GM18502 (cell line): ENCODE data around the gene RHEX.

Source experiments
- ATAC-seq: cut with Tn5 transposase; IDR thresholded peaks from one replicate; pipeline ENCODE4 v1.9.1; 2021; ENCODE audit warnings: mild to moderate bottlenecking; ENCODE audit not compliant: unreplicated experiment, poor library complexity

RHEX gene

DNA sequence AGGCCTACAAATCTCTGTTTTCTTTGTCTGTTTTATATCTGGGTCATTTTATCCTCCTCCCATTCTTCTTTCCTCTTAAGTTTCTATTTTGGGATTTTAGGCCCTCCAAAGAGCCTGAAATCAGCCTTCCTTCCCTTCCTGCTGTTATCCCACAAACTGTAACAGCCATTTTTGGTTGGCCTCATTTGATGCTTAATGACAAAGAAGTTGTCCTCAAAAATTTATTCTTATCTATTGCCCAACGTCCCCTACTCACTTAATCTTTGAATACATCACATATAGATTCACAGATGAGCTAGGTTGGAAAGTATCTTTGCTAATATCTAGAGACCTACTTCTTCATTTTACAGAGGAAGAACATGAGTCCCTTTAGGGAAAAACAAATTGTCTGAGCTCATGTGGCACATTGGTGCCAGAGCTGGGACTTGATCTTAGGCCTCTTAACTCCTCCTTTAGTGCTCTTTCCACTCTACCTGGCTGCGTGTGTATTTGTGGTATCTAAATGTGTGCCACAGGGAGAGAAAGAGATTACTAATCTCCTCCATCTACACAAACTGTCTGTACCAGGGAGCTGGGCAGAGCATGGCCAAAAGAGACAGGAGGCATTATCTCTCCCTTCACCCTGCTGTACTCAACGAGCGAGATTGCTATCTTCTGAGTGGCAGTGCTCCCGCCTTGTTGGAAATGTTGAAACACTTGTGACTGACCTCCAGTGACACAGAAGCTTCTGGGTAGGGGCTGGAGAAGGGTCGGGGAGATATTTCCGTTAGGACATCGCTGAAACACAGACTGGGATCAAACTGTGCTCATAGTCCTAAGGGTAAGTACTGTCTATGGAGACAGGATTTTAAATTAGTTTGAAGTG lies 30.1 kb downstream of the RHEX start:
- no peak for ATAC-seq

DNA sequence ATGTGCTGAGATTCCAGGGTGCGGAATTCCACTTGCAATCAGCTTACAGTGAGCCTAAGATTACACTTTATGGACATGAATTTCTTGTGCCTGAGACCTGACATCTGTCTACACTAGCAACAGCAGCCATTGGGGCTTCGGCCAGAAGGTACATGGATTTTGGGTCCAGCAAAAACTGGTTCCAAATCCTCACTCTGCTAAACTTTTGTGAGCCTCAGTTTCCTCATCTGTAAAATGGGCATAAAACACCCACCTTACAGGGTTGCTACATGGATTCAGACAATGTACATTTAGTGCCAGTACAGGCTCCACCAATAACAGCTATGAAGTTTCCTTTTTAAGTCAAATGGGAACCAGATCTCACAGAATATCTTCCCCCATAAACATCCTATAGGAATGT lies 30.8 kb downstream of the RHEX start:
- ATAC-seq = no peak

DNA sequence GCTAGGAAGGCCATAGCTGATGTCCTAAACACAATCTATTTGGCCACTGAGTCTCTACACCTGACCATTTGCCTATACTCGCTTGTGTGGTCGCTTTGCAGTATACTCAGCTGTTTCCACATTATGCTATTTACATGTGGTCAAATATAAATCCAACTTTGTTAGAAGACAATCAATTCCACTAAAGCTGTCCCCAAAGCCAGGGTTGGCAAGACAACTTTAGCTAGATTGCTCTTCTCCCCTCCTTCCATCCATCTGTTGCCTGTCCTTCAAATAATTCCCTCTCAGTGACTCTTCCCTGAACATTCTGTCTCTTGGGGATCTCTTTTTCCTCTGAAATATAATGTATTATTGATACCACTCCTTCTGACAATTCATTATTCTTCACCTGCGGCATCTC lies 34.1 kb downstream of the RHEX start:
- ATAC-seq = no peak

DNA sequence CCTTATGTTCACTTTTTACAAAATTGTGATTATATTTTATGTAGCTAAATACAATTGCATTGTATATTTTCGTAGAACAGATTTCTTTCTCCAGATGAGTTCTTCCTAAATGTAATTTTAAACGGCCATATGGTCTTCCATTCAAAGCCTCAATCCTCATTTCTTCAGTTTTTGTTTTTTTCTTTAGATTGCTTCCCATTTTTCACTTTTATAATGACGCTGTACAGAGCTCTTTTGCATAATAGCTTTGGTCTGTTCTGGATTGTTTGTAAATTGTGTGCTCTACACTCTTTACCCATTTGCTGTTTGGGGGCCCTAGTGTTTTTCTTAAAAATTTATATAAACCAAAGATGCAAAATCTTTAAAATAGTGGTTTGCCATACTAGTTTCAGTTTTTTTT lies 36.4 kb downstream of the RHEX start:
- ATAC-seq = no peak

DNA sequence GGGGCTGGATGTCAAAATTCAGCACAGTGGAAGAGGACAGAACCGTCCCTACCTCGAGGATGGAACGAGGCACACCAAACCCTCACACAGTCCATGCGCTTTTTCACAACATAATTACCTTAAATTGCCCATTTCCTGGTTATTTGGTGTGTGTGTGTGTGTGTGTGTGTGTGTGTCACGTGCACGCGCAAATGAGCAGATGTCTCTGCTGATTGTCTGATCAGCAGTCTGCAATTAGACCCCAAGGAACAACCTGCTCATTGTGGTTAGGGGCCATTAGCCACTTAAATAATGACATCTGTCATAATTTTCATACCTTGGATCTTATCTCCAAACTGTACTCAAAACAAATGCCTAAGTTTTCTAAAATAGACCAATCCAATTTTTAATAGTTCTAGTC lies 41.1 kb downstream of the RHEX start:
- no peak for ATAC-seq

DNA sequence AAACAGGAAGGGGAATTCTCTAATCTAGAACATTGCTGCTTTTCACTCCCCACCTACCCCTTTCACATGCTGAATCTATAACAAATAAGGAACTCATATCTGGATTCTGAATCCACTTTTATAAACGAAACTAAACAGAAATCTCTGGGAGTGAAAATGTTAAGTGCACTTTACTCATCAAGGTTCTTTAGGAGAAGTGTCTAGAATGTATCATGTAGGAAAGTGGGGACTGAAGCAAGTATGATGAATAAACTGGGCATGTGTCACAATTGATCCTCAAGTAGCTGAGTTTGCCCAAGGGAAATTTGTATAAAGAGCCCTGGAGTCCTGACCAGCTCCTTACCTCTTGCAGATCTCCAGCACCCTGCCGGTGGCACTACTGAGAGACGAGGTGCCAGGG lies 44.4 kb downstream of the RHEX start:
- no peak for ATAC-seq

DNA sequence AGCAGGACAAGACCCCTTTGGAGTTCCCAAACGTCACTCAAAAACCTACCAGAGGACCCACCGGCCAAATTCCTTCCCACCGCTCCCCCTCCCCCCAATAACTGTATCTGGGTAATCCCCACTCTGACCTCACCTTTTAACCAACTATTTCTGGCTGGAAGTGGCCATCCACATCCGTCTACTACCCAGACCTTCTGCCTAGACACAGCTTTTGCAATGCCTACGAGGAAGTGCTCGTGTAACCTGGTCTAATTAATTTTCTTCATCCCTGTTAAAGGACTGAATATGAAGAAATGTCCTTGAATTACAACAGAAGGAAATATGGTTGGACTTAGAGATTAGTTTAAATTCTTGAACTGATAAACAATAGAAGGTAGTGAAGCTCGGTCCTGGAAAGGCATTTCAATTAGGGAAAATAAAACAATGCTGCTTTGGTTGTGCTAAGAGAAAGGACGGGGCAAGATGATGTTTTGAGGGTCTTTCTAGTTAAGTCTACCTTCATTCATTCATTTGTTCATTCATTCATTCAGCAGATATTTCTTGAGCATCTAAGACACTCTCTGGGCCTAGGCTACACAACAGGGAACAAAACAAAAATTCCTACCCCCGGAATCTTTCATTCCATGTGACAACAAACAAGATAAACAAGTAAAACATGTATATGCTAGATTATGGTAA lies 45.4 kb downstream of the RHEX start:
- ATAC-seq = no peak

DNA sequence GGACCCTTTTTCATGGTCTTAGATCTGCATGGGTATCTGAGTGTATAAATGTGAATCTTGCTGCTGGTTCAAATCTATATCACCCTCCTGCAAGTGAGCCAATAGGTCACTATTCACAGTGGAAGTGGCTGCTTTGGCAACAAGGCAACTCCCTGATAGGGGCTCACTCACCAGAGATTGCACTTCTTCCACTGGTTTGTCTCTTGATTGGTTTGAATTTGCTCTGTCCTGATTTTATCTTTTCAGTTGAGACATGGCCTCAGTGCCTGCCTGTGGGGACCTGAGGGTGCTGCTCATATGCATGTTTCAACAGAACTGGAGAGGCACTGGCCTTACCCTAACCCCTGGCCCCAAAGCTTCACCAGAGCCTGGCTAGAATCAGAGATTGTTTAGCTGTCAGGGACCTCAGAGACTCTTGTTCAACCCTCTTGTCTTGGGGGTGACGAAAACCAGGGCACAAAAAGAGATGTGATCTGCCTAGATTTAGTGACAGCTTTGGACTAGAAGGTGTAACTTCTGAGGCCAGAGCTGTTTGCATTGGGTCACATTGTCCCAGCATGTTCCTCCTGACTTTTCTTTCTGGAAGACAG lies 47.3 kb downstream of the RHEX start:
- ATAC-seq = no peak

DNA sequence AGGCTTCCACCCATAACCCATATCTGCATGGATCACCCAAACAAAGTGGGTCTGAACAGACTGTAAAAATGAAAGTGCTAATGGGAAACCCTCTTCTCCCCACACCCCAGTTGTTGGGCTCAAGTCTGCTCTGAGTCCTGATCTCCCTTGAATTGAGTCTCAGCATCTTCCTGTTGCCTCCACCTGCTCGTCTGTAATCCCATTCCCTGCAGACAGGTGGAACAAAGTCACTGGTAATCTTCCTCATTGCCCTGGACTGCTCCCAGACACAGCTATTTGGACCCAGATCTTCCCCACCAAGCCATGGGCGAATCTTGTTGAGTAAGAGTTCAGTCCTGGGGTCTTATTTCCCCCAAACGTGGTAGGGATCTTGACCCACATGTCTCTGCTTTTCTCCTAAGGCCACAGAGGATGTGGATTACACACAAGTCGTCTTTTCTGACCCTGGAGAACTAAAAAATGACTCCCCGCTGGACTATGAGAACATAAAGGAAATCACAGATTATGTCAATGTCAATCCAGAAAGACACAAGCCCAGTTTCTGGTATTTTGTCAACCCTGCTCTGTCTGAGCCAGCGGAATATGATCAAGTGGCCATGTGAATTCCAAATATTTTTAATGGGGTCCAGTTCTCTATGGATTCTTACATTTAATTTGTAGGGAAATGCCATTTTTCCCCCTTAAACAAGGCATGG lies 48.5 kb downstream of the RHEX start:
- ATAC-seq = no peak

DNA sequence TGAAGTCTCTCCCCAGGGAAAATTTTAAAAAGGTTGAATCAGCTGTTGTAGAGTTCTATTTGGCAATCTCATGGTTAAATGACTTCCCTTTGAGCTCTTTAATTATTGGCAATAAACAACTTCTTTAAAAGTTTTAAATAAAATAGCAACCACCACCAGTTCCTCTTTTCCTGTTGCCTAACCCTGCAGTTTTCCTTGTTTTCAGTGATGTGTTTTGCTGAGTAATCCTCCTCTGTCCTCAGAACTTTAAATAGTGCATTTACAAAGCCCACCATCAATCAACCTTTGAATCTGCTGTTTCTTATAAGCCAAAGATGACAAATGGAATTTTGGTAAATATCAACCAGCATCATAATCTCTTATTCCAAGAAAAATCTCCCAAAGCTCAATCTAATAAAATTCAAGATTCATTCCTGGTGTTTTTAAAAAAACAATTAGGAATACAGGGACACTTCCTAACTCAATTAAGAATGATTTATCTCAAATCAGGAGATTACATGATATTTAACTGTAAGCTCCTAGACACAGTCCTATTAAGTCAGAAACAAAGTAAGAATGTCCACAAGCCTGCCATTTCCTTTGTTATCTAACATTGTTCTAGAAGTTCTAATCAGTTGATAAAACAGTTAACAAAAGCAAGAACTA lies 49.4 kb downstream of the RHEX start:
- ATAC-seq = no peak

DNA sequence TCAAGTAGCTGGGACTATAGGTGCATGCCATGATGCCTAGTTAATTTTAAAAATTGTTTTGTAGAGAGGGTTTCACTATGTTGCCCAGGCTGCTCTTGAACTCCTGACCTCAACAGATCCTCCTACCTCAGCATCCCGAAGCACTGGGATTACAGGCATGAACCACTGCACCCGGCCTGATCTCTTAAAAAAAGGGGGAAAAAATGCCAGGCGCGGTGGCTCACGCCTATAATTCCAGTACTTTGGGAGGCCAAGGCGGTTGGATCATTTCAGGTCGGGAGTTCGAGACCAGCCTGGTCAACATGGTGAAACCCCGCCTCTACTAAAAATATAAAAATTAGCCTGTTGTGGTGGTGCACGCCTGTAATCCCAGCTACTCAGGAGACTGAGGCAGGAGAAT lies 51.0 kb downstream of the RHEX start:
- no peak for ATAC-seq

DNA sequence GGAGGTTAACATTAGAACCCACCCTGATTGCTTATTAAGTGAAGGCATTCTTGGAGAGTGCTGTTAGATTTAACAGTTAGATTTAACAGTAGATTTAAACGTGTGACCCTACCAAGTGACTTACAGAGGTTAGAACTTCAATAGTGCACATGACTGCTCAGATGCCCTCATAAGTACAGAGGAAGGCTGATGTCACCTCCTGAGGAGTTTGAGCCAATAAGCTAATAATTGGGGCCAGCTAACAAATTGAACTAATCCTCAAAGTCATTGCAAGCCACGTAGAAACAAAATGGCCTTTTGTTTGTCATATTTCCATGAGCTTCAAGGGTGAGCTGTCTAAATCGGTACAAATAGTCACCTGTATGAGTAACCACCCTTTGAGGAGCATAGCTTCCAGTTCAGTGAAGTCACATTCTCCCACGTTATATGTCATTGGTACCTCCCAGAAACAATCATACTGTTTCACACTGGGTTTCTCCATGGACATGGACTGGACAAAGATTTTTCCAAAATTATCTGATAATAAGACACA lies 52.6 kb downstream of the RHEX start:
- no peak for ATAC-seq

DNA sequence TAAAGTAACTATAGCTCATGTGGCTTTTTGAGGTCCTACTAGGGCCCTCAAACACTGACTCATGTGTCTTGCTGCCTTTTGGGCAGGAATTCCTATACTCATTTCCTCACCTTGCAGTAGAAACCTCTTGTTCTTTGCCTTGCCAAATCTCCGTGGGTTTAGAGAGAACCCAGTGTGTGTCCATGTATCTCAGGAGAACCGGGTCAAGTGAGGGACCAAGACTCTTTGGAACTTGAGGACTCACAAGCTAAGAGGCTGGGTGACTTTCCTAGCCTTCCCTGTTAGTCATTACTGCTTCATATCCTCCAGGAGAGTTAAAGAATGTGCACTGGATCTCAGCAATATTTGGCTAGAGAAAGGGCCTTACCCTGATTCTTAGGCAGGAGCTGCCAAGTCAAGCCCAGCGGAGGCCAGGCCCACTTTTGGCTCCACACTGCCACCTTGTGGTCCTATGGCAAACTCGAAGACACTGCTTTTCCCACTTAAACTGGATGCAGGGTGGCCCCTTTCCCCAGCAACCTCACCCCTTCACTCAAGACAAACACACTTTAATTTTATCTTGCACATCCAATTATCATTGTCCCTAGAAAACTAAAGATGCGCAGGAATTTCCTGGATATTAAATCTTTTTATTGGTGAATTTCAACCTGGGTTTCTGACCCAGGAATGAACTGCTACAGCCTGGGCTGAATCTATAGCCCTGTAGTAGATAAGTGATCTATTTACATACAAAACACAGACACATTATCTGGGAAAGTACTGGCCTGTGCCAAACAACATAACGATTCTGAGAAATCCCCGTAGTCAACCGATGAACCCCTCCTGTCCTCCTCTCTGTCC lies 53.6 kb downstream of the RHEX start:
- no peak for ATAC-seq

DNA sequence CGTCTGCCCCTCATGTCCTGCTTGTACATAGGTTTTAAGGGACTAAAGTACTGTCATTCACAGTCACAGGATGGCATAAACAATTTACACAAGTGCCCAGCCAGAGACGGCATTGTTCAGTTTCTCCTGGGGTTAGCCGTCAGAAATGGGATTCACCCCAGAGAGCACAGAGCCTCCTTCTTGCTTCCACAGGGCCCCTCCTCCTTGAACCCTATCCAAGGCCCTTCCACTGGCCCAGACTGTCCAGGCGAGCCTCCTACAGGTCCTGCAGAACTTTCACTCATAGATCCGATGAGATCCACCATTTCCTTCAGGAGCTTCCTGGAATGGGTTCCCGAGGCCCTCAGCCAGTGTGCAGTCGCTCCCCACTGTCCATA lies 54.2 kb downstream of the RHEX start:
- no peak for ATAC-seq

DNA sequence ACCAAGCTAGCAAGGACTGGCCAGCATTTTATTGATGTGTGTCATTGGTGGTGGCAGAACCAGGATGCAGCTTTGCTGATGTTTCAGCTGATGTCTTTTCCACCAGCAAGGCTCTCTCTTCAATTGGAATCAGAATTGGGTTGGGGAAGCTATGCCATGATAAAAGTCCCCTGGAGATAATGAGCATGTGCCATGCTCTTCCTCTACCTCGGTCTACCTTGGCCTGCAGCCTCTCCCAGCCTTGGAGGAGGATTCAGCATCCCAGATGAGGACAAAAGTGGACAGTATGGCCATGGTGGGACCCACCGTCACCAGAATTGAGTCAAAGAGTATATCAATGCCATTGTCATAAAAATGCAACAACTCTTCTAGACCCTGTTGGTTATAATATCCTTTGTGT lies 55.7 kb downstream of the RHEX start:
- ATAC-seq = no peak

DNA sequence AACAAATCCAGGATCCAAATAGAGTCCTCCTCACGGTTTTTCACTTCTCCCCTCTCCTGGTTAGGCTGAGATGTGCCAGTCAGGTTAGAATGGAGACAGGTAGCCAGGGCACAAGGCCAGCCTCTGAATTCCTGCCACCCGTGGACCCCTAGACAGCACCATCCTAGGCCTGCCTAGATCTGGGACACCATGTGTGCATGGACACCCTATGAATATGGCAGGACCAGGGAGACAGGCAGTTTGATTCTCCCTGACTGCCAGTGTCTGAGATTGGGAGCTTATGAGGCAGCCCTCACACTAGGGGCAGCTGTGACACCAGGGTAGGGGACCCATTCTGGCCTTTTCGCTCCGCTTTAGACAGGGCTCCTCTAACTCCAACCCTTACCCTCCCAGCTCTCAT lies 56.7 kb downstream of the RHEX start:
- no peak for ATAC-seq

DNA sequence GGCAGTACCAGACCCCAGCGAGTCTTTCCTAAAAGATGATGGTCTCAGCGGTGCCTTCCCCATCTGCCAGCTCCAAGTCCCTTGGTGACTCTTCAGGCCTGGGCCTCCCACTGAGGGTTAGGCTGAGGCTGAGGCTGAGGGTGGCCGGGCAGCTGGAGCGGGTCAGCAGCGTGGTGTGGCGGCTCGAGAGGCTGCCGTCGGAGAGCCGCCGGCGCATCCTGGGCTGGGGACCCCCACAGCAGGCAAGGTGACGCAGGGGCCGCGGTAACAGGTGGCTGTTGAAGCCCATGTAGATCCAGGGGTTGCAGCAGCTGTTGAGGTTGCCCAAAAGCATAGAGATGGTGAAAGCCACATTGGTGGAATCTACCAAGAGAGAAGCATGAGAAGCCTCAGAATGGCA lies 57.2 kb downstream of the RHEX start:
- no peak for ATAC-seq

DNA sequence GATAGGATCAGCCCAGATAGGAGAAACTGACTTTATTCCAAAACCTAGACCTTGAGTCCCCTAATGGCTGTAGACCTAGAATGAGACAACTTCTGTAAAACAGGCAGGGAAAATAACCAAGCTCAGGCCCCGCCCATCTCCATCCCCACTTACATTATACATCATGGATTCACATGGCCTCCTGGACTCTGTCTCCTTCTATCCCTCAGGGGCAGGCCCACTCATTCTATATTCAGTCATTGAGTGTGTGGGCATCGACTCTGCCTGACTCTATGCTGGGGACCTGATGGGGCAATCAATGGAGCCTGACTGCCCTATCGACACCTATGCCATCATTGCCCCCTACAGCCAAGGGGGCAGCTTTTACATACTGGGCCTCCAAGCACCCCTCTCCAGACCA lies 57.8 kb downstream of the RHEX start:
- ATAC-seq = no peak

DNA sequence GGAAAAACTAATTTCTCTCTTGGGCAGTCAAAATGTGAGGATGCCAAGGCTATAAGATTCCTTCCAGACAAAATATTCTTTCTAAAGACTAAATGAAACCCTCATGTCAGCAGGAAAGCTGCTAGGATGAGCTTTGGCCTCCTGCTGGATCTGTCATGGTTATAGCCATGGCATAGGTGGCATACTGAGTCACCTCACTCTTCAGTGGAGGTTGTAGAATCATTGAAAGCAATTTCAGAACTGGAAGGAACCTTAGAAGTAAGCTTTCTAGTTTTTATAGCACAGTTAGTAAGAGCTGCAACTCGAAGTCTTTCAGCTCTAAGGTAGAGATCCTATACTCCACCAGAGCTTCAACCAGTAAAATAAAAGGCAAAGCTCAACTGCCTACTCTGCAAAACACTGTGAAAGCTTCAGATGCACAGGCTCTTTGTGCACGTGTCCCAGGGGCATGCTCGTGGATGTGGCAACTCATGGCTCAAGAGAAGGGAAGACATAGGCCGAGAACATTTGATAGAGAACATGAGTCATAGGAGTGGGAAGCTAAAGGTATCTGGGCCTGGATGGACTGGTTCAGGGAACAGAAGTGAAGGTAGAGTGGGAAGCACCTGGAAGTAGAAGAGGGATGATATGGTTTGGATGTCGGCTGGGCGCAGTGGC lies 58.4 kb downstream of the RHEX start:
- ATAC-seq = no peak
